BJ (cell line): ENCODE measurements around the gene NUP62. TPM values are rescaled to one million over a fixed set of nuclear protein-coding genes. Genes with fewer than 3 reads are reported as not detected.

Source experiments
- CTCF ChIA-PET: fragments of 350-600 bp; formaldehyde crosslinking; extraction: SDS; loops from one replicate; lab custom pipeline; 2021; ENCODE audit warnings: antibody characterized with exemption, inconsistent platforms; lab: Yijun Ruan, JAX
- POLR2A ChIA-PET: fragments of 300-600 bp; sonication (Branson Sonifier 250); formaldehyde crosslinking; extraction: SDS; loops from one replicate; lab custom pipeline; 2021; ENCODE audit warnings: antibody characterized with exemption; lab: Charles Lee
- DNase-seq: peaks from one replicate; pipeline ENCODE4 v3.0.0-alpha.2; 2011; ENCODE audit warnings: low read depth
- H3K27me3 ChIP-seq: 2 replicates; pipeline ENCODE4 v1.6.0; 2011; ENCODE audit warnings: low read length; ENCODE audit not compliant: control insufficient read depth, insufficient read depth
- H3K36me3 ChIP-seq: 2 replicates; pipeline ENCODE4 v1.5.1; 2011; ENCODE audit warnings: low read length; ENCODE audit not compliant: control insufficient read depth, insufficient read depth
- H3K4me3 ChIP-seq: 2 replicates; pipeline ENCODE4 v1.5.1; 2011; ENCODE audit warnings: low read depth, mild to moderate bottlenecking, control low read depth, low read length
- polyA plus RNA-seq: library from polyadenylated mRNA; depleted of rRNA; stranded (reverse); fragments of >200 nt; gene quantifications from 2 replicates; pipeline ENCODE4 v1.2.3, GENCODE V29; 2011
- TF ChIP-seq, protein P1 (sequence below): IDR thresholded peaks from 2 replicates; pipeline ENCODE4 v1.5.1; 2011; ENCODE audit warnings: low read depth, mild to moderate bottlenecking, control low read depth, inconsistent platforms, low read length, moderate library complexity; ENCODE audit not compliant: insufficient read depth

The NUP62 gene
- polyA plus RNA-seq, 1 experiment, result 15.1 TPM

- H3K27me3 ChIP-seq, result peaks cover 8% of the 10 kb centered on the region
- H3K36me3 ChIP-seq, result no peaks in the 10 kb centered on the region
- no peak overlapping the region for H3K4me3 ChIP-seq
- TF ChIP-seq, protein P1, sequence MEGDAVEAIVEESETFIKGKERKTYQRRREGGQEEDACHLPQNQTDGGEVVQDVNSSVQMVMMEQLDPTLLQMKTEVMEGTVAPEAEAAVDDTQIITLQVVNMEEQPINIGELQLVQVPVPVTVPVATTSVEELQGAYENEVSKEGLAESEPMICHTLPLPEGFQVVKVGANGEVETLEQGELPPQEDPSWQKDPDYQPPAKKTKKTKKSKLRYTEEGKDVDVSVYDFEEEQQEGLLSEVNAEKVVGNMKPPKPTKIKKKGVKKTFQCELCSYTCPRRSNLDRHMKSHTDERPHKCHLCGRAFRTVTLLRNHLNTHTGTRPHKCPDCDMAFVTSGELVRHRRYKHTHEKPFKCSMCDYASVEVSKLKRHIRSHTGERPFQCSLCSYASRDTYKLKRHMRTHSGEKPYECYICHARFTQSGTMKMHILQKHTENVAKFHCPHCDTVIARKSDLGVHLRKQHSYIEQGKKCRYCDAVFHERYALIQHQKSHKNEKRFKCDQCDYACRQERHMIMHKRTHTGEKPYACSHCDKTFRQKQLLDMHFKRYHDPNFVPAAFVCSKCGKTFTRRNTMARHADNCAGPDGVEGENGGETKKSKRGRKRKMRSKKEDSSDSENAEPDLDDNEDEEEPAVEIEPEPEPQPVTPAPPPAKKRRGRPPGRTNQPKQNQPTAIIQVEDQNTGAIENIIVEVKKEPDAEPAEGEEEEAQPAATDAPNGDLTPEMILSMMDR, result no peak
- CTCF ChIA-PET, result interaction anchor here (0.8 to 5.1 kb wide), 2 partner anchors 9 to 14 kb away, joined by 4 to 22 read pairs; no protein-coding TSS in a partner anchor
- POLR2A ChIA-PET, result interaction anchor here (0.6 kb wide), 1 partner anchor 424 kb away, joined by 9 read pairs; the partner anchor contains the start of gene RCN3
- no peak for DNase-seq
These were observed 22.6 kb upstream of the NUP62 start for GRCh38 chr19:49951806-49952478.

DNA sequence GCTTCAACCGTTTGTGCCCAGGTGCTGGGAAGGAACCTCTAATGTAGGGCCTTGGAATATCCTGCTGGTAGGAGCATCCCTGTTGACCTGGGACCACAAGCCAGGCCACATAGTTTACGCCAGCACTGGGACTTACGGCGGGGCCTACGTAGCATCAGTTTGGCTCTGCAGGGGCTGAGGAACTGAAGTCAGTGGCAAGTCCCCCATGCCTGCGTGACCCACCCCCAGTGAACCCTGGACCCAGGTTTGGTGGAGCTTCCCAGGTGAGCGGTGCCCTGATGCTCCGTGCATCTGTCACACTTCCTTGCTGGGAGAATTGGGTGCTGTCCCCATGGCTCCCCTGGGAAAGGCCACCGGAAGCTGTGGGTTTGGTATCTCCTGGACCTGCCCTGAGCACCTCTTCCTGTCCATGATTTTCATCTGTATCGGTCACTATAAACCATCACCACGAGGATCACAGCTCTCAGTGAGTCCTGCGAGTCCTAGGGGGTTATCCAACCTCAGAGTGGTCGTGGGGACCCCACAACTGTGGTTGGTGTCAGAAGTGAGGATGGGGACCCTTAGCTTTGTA is 21.7 kb upstream of the NUP62 start:
- H3K36me3 ChIP-seq, result no peaks in the 10 kb centered on the region
- CTCF ChIA-PET, result interaction anchor here (2.4 kb wide), 1 partner anchor 13 kb away, joined by 11 read pairs; no protein-coding TSS in a partner anchor
- DNase-seq, result no peak
- peaks cover 8% of the 10 kb centered on the region for H3K27me3 ChIP-seq
- TF ChIP-seq, protein P1, result no peak
- POLR2A ChIA-PET, result no interaction called here
- no peak overlapping the region for H3K4me3 ChIP-seq

GRCh38 chr19:49950590-49950948 is 21.3 kb upstream of the NUP62 start:
- CTCF ChIA-PET, result interaction anchor here (2.4 kb wide), 1 partner anchor 13 kb away, joined by 11 read pairs; no protein-coding TSS in a partner anchor
- Histone ChIP-seq H3K4me3 (no peak overlapping the region), H3K27me3 (peaks cover 8% of the 10 kb centered on the region), H3K36me3 (no peaks in the 10 kb centered on the region)
- no peak for DNase-seq
- TF ChIP-seq, protein P1, result no peak
- POLR2A ChIA-PET, result no interaction called here

- POLR2A ChIA-PET, result no interaction called here
- H3K4me3 ChIP-seq, result no peak overlapping the region
- no peak for DNase-seq
- CTCF ChIA-PET, result interaction anchor here (1.4 to 2.4 kb wide), 2 partner anchors 12 to 186 kb away, joined by 4 to 11 read pairs; no protein-coding TSS in a partner anchor
- peaks cover 8% of the 10 kb centered on the region for H3K27me3 ChIP-seq
- TF ChIP-seq, protein P1, result no peak
- H3K36me3 ChIP-seq, result no peaks in the 10 kb centered on the region
These were observed 20.7 kb upstream of the NUP62 start for GRCh38 chr19:49949742-49950589.
